ENCODE measurements around the gene CDH2. TPM values are rescaled to one million over a fixed set of nuclear protein-coding genes. Genes with fewer than 3 reads are reported as not detected.

CDH2 gene
- total RNA-seq, 1 experiment from 2014 or later, result 34.0 TPM

GRCh38 chr18:28018351-28018750 lies 158.6 kb downstream of the CDH2 start:
- H3K9me3 ChIP-seq (ENCODE audit: low read length), result no peaks in the 10 kb centered on the region
- no peaks in the 10 kb centered on the region for H3K79me2 ChIP-seq (ENCODE audit: low read length)
- H3K27me3 ChIP-seq (ENCODE audit: low read length), result no peaks in the 10 kb centered on the region
- no peaks in the 10 kb centered on the region for H3F3A ChIP-seq (ENCODE audit: low read length, unreplicated experiment)
- H3K9ac ChIP-seq (ENCODE audit: low read length), result no peak overlapping the region
- ATAC-seq, result no peak
- H3K4me1 ChIP-seq (ENCODE audit: insufficient read depth, low read length), result peaks cover 27% of the 10 kb centered on the region
- no peak overlapping the region for H3K4me3 ChIP-seq (ENCODE audit: low read length)
- H3K27ac ChIP-seq (ENCODE audit: low read length), result no peak overlapping the region
- H2AFZ ChIP-seq (ENCODE audit: low read length), result no peak overlapping the region
- ChIA-PET CTCF (no interaction called here), POLR2A (ENCODE audit: unreplicated experiment) (no interaction called here)
- TF ChIP-seq, protein P1, sequence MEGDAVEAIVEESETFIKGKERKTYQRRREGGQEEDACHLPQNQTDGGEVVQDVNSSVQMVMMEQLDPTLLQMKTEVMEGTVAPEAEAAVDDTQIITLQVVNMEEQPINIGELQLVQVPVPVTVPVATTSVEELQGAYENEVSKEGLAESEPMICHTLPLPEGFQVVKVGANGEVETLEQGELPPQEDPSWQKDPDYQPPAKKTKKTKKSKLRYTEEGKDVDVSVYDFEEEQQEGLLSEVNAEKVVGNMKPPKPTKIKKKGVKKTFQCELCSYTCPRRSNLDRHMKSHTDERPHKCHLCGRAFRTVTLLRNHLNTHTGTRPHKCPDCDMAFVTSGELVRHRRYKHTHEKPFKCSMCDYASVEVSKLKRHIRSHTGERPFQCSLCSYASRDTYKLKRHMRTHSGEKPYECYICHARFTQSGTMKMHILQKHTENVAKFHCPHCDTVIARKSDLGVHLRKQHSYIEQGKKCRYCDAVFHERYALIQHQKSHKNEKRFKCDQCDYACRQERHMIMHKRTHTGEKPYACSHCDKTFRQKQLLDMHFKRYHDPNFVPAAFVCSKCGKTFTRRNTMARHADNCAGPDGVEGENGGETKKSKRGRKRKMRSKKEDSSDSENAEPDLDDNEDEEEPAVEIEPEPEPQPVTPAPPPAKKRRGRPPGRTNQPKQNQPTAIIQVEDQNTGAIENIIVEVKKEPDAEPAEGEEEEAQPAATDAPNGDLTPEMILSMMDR (conservative IDR thresholded peaks at IDR 0.05; ENCODE audit: low read depth, low read length), result no peak
- TF ChIP-seq EZH2phosphoT487 (IDR thresholded peaks at IDR 0.05; ENCODE audit: borderline replicate concordance, low read length), result no peak
- no peak for TF ChIP-seq EZH2 (IDR thresholded peaks at IDR 0.05; ENCODE audit: low read length, unreplicated experiment)
- intact Hi-C loops (cut with micrococcal nuclease), result loop anchor here (5.0 to 10.0 kb wide), 3 partner anchors 159 to 414 kb away; partner anchors contain the start of gene CDH2
- H3K4me2 ChIP-seq (ENCODE audit: low read length), result no peak overlapping the region
- no peak for DNase-seq
- no peaks in the 10 kb centered on the region for H4K20me1 ChIP-seq (ENCODE audit: low read length)
- no TSS peak for BruUV-seq (replicated peaks)
- H3K9me2 ChIP-seq (replicated peaks; ENCODE audit: low read length), result no peaks in the 10 kb centered on the region
- H3K36me3 ChIP-seq (ENCODE audit: low read depth, low read length), result no peaks in the 10 kb centered on the region

GRCh38 chr18:28015671-28016070 lies 161.3 kb downstream of the CDH2 start:
- peaks cover 33% of the 10 kb centered on the region for H3K4me1 ChIP-seq (ENCODE audit: insufficient read depth, low read length)
- H2AFZ ChIP-seq (ENCODE audit: low read length), result no peak overlapping the region
- no peak overlapping the region for H3K4me2 ChIP-seq (ENCODE audit: low read length)
- H3F3A ChIP-seq (ENCODE audit: low read length, unreplicated experiment), result no peaks in the 10 kb centered on the region
- no peaks in the 10 kb centered on the region for H3K27me3 ChIP-seq (ENCODE audit: low read length)
- H4K20me1 ChIP-seq (ENCODE audit: low read length), result no peaks in the 10 kb centered on the region
- no peaks in the 10 kb centered on the region for H3K9me2 ChIP-seq (replicated peaks; ENCODE audit: low read length)
- H3K9ac ChIP-seq (ENCODE audit: low read length), result no peak overlapping the region
- no peaks in the 10 kb centered on the region for H3K79me2 ChIP-seq (ENCODE audit: low read length)
- H3K9me3 ChIP-seq (ENCODE audit: low read length), result no peaks in the 10 kb centered on the region
- no peak overlapping the region for H3K27ac ChIP-seq (ENCODE audit: low read length)
- POLR2A ChIA-PET (ENCODE audit: unreplicated experiment), result no interaction called here
- DNase-seq (no peak), ATAC-seq (no peak)
- H3K36me3 ChIP-seq (ENCODE audit: low read depth, low read length), result no peaks in the 10 kb centered on the region
- no peak overlapping the region for H3K4me3 ChIP-seq (ENCODE audit: low read length)
- BruUV-seq (replicated peaks), result no TSS peak
- CTCF ChIA-PET, result no interaction called here
- intact Hi-C loops (cut with micrococcal nuclease), result loop anchor here (5.0 to 10.0 kb wide), 3 partner anchors 162 to 411 kb away; partner anchors contain the start of gene CDH2
- TF ChIP-seq, protein P1 (conservative IDR thresholded peaks at IDR 0.05; ENCODE audit: low read depth, low read length), result no peak
- TF ChIP-seq EZH2 (IDR thresholded peaks at IDR 0.05; ENCODE audit: low read length, unreplicated experiment), result no peak
- TF ChIP-seq EZH2phosphoT487 (IDR thresholded peaks at IDR 0.05; ENCODE audit: borderline replicate concordance, low read length), result no peak

GRCh38 chr18:28013066-28013465 lies 163.9 kb downstream of the CDH2 start:
- DNase-seq (peak; percentile 52), ATAC-seq (peak; percentile 48)
- BruUV-seq (replicated peaks), result no TSS peak
- peaks cover 3% of the 10 kb centered on the region; the same call in 1 of the 2 replicates for H3K36me3 ChIP-seq (ENCODE audit: low read depth, low read length)
- H4K20me1 ChIP-seq (ENCODE audit: low read length), result no peaks in the 10 kb centered on the region
- no peak for TF ChIP-seq EZH2phosphoT487 (IDR thresholded peaks at IDR 0.05; ENCODE audit: borderline replicate concordance, low read length)
- TF ChIP-seq EZH2 (IDR thresholded peaks at IDR 0.05; ENCODE audit: low read length, unreplicated experiment), result no peak
- TF ChIP-seq, protein P1 (conservative IDR thresholded peaks at IDR 0.05; ENCODE audit: low read depth, low read length), result peak; percentile 64
- ChIA-PET CTCF (no interaction called here), POLR2A (ENCODE audit: unreplicated experiment) (no interaction called here)
- H2AFZ ChIP-seq (ENCODE audit: low read length), result no peak overlapping the region
- intact Hi-C loops (cut with micrococcal nuclease), result loop anchor here (2.0 to 10.0 kb wide), 4 partner anchors 142 to 408 kb away; no protein-coding TSS in a partner anchor
- no peaks in the 10 kb centered on the region for H3F3A ChIP-seq (ENCODE audit: low read length, unreplicated experiment)
- H3K27ac ChIP-seq (ENCODE audit: low read length), result no peak overlapping the region
- peaks cover 14% of the 10 kb centered on the region for H3K4me1 ChIP-seq (ENCODE audit: insufficient read depth, low read length)
- no peak overlapping the region for H3K4me2 ChIP-seq (ENCODE audit: low read length)
- H3K4me3 ChIP-seq (ENCODE audit: low read length), result no peak overlapping the region
- no peaks in the 10 kb centered on the region for H3K27me3 ChIP-seq (ENCODE audit: low read length)
- H3K9me2 ChIP-seq (replicated peaks; ENCODE audit: low read length), result no peaks in the 10 kb centered on the region
- H3K79me2 ChIP-seq (ENCODE audit: low read length), result no peaks in the 10 kb centered on the region
- H3K9me3 ChIP-seq (ENCODE audit: low read length), result no peaks in the 10 kb centered on the region
- H3K9ac ChIP-seq (ENCODE audit: low read length), result no peak overlapping the region

Data from PC-3 (cell line).